RKO (cell line): ENCODE results near the gene HNRNPA1L2.
"Not testable (repeated sequence)": the region's sequence is repeated elsewhere in the genome, so short reads cannot be mapped to it uniquely, and the experiment has no call there.

Experiments
- DNase-seq: peaks from one replicate; pipeline ENCODE4 v3.0.0-alpha.2; 2016; ENCODE audit warnings: low spot score

The HNRNPA1L2 gene

DNA sequence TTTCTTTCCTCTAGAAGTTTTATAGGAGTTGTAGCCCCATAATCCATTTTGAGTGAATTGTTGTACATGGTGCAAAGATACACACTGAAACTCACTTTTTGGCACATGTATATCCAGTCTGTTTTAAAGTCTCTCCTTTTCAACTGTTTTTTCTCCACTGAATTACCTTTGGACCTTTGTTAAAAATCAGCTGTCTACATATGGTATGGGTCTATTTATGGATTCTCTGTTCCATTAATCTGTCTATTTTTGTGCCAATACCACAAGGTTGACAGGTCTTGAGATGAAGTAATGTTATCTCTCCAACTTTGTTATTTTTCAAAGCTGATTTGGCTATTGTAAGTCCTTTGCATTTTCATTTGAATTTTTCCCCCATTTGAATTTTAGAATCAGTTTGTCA lies 4.7 kb downstream of the HNRNPA1L2 start:
- no peak for DNase-seq

DNA sequence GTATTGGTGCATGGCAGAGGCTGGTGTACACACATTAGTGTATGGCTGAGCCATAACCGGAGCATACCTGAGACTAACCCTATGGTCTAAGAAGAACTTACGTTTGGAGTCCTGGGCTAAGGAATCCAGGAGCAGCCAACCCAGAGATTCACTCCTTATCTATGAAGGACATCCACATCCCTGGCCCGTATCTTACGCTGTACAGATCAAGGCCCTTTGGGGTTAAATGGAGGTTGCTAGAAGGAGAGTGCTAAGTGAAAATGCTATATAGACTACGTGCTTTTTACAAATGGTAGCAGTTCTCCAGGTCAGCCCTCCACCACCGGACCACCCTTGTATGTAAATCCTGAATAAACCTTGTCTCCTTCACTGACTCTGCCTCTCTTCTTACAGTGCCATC lies 8.5 kb downstream of the HNRNPA1L2 start:
- DNase-seq = peak; percentile 39

DNA sequence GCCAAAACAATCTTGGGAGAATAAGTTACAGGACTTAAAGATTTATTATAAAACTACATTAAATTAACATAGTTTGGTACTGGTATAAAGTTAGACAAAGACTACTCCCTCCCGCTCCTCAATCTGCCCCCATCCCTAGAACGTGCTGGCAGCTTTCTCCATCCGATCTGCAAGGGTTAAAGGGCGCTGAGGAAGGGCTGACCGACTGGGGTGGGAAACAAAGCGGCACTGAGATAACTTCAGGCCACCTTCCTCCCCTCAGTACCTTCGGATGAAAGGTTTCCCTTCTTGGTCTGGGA lies 9.6 kb downstream of the HNRNPA1L2 start:
- DNase-seq = no peak

DNA sequence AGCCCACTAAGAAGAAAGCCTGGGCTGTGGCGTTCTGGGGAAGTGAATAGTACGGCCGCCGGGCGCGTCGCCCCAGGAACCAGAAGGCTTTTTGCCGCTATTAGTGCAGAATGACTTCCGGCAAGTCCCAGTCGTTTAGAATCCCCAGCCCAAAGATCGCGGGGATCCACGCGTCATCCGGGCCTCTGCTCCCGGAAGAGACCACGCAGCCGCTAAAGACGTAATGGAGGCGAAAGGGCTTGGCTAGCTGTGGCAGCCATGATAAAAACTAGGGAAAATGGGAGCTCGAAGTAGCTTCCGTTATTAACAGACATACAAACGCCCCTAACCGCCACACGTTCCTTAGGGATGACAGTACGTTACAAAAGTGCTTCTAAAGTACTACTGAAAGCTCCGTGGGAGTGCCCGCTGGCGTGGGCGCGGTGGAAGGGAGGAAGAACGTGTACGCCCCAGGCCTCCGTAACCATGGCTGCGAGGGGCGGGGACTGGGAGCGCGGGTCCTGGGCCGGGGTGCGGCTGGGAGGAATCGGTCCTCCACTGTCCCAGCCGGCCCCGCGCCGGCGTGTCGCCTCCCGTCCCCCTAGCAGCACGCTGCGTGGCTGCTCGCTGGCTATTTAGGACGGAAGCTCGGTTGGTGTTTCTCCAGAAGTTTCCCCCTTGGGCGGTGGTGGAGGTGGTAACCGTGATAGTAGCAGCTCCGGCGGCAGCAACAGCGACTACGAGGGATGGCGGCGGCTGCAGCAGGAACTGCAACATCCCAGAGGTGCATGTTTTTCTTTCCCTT lies 10.2 kb downstream of the HNRNPA1L2 start, which contains the start of gene SUGT1:
SUGT1 (plus strand) TSS at position 641 of the 784 bp plus-strand sequence; CDS start at position 726, 85 bp downstream.
- peak; percentile 96 for DNase-seq

DNA sequence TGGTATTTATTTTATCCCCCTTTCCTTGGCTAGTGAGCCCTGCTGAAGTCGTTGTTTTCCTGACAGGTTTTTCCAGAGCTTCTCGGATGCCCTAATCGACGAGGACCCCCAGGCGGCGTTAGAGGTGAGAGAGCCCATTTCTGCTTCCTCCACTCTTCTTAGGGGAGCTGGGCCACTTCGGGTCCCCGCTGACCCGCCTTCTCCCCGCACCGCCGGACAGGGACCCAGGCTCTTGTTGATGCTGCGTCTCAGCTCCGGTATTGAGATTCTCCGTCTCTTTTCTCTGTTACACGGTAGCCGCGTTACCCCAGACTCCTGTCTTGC lies 10.7 kb downstream of the HNRNPA1L2 start:
- no peak for DNase-seq

DNA sequence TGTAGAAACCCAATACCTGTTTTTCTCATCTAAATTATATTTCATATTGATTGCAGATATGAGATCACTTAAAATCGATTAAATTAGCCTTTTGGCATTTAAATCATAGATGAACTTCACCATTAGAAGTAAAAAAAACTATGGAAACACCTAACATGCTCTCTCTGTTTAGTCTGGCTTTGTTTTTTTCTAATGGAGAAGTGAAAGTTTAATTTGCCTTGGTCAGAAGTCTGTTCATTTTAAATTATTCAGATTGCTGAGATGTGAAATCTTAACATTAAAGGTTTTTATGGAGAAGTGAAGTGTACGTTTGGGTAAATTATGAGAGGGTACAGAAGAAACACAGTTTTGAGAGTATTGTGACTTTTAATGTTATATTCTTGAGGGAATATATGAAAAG lies 17.1 kb downstream of the HNRNPA1L2 start:
- no peak for DNase-seq

DNA sequence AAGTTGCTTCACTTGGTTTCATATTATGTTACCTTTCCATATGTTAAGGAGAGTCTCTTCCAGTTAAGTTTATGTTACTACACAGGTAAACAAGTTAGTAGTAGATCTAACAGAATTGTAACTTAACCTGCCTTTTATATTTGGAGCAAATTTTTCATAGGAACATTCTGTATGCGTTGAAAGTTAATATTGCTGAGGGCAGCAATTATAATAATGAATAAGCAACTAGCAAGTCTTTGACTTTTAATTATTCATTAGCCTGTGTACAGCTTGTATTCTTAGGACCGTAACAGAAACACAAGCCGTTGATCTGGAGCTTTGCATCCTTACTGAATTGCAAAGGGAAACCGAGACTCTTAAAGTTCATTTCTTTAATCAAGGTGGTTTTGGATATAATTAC lies 22.0 kb downstream of the HNRNPA1L2 start:
- no peak for DNase-seq

DNA sequence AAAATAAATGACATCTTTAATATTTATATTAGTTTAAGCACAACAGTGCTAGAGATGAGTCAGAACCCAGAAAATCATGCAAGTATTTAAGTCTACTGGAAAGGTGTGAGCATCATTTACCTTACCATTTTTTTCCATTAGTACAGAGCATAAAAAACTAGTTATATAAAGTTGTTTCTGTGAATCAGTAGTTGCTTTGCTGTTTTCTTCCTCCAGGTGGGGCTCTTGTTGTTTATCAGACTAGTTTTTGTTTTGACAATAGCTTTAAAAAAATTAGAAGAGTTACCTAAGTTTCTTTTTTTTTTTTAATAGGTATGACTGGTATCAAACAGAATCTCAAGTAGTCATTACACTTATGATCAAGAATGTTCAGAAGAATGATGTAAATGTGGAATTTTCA lies 23.1 kb downstream of the HNRNPA1L2 start:
- DNase-seq = peak; percentile 57

DNA sequence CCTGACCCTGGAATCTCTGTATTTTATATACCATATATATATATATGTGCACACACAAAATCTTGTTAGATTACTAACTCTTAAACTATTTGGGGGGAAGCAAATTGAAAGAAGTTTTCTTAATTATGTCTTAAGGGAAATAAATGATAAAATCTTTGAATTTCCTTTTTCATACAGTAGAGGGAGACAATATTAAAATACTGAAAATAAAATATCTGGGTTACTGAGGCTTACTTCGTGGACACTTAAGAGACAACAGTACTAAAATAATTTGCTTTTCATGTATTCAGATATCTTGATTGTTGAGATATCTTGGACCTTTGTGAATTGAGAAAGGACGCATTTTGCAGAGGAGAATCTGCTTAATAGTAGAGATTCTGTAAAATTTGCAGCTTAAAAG lies 27.4 kb downstream of the HNRNPA1L2 start:
- DNase-seq = no peak

DNA sequence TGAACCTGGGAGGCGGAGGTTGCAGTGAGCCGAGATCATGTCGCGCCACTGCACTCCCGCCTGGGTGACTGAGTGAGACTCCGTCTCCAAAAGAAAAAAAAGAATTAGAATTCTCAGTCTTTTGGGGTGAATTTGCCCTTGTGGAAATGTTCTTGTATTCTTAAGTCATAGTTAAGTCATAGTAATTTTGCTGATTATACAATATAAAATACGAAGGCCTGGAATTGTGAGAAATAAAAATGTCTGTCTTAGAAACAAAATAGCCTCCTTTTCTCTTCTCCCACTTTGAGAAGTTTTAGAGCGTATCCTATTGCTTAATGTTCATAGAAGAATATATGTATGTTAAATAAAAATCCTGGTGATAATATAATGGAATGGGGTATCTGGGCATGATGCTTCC lies 28.5 kb downstream of the HNRNPA1L2 start:
- no peak for DNase-seq

DNA sequence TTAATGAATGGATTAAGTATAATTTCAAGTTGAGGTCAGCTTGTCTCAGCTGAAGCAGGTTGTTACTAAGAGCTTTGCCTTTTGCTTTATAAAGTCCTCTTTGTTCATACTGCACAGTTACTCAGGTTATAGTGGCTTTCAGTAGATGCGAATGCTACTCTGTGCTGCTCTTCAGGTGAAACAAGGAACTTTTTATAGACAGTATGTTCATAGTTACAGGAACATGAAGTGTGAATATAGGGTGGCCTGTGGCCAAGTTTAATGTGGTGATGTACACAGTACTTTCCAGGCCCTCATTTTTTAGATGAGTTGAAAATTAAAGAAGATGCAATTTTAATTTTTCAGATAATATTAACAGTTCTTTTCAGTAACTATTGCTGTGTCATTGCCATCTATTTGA lies 31.2 kb downstream of the HNRNPA1L2 start:
- DNase-seq = no peak

DNA sequence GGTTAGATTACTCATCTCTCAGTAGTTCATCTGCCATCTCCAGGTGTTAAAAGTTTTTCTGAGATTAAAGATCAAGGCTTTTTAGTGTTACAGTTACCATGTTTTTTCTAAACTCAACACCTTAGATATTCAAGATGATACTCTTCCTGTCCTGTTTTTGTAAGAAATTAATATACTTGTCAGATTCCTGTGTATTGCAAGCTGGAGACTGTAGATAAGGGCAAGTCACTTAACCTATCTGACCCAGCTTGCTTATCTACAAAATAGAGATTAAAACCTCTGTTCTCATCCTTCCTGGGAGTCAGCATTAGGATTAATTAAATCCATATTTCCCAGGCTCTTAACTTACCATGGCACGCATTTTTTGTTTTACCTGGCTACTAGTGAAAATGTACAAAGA lies 35.6 kb downstream of the HNRNPA1L2 start:
- no peak for DNase-seq

DNA sequence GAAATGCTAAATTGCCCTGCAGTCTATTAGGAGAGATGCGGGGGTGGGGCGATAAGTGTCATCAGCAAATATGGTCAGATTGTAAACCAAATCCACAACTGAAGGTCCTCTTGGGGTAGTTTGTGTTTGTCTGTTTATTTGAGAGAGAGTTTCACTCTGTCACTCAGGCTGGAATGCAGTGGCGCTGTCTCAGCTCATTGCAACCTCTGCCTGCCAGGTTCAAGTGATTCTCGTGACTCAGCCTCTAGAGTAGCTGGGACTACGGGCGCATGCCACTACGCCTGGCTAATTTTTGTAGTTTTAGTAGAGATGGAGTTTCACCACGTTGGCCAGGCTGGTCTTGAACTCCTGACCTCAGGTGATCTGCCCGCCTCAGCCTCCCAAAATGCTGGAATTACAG lies 43.6 kb downstream of the HNRNPA1L2 start:
- DNase-seq = not testable (repeated sequence)

DNA sequence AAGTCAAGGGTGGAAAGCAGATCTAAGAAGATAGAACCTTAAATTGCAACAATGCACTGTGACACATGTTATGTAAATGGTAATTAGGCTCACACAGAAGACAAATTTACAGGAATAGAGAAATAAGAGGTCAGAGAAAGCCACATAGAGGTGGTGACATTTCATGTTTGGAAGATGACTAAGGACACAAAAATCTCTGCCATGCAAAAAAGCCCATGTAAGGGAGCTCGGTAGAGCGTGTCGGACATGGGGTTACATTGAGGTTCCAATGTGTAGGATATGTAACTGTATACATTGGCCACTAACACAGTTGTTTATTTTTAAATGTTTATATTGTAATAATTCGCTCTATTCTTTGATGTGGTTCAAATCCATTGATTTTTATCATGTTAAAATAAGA lies 44.1 kb downstream of the HNRNPA1L2 start:
- no peak for DNase-seq
